Gastroesophageal sphincter (tissue), 3 donors: ENCODE data around the gene TKT.

Source experiments
- POLR2A ChIP-seq, 2 donors: fragments of 450-650 bp; IDR thresholded peaks; one replicate each; pipeline ENCODE4 v1.6.1; 2017; ENCODE audit warnings: antibody characterized with exemption in 2 of 2, mild to moderate bottlenecking in 2 of 2, moderate library complexity in 1 of 2
- POLR2AphosphoS5 ChIP-seq: sonication (generic); formaldehyde crosslinking; IDR thresholded peaks from one replicate; pipeline ENCODE4 v1.6.1; 2017; ENCODE audit warnings: antibody characterized with exemption
- TF ChIP-seq, protein P1 (sequence below), 4 experiments: fragments of 200-600 bp in 2 of 4; fragments of 450-650 bp in 2 of 4; sonication (generic) in 1 of 4; IDR thresholded peaks; one replicate each; pipeline ENCODE4 v1.5.1; 2017 to 2019; ENCODE audit warnings: antibody characterized with exemption in 4 of 4, mild to moderate bottlenecking in 2 of 4, moderate library complexity in 2 of 4

GRCh38 chr3:53263907-53264306 is 8.1 kb upstream of the TKT start:
- TF ChIP-seq POLR2A (IDR thresholded peaks at IDR 0.05) (no peak), POLR2AphosphoS5 (no peak)
- TF ChIP-seq, protein P1, sequence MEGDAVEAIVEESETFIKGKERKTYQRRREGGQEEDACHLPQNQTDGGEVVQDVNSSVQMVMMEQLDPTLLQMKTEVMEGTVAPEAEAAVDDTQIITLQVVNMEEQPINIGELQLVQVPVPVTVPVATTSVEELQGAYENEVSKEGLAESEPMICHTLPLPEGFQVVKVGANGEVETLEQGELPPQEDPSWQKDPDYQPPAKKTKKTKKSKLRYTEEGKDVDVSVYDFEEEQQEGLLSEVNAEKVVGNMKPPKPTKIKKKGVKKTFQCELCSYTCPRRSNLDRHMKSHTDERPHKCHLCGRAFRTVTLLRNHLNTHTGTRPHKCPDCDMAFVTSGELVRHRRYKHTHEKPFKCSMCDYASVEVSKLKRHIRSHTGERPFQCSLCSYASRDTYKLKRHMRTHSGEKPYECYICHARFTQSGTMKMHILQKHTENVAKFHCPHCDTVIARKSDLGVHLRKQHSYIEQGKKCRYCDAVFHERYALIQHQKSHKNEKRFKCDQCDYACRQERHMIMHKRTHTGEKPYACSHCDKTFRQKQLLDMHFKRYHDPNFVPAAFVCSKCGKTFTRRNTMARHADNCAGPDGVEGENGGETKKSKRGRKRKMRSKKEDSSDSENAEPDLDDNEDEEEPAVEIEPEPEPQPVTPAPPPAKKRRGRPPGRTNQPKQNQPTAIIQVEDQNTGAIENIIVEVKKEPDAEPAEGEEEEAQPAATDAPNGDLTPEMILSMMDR (IDR thresholded peaks at IDR 0.05), result no peak
